ENCODE results near the gene SENP6.

SENP6 gene

DNA sequence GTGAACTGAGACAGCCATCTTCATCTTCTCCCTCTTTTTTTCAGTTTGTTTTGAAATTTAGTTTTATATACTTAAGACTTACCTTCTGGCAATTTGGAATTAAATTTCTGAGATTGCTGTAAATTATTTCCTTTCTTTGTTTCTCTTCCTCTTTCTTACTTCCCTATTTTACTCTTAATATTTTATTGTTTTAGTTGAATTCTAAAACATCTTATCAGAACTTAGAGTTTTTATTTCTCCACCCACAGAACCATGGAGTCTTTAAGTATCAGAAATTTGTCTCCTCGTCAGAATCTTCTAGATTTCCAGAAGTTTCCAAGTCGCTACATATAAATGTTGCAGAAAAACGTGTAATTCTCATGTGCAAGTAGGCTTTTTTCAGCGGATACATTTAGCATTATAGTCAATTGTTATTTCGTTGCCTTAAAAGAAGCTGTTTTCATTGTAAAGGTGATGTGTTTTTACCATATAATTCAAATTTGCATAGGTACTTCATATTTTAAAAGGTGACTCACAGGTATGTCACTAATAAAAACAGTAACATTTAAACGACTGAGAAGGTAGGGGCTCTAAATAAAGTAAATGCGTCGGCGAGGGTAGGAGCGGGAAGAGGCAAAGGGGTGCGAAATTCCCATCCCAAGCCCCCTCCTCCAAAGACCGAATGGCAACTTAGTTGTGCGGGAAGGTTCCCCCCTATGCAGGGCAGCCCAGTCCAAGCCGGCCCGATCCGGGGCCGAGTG lies 146.5 kb downstream of the SENP6 start:
- no peak for DNase-seq (ENCODE audit: low spot score)

DNA sequence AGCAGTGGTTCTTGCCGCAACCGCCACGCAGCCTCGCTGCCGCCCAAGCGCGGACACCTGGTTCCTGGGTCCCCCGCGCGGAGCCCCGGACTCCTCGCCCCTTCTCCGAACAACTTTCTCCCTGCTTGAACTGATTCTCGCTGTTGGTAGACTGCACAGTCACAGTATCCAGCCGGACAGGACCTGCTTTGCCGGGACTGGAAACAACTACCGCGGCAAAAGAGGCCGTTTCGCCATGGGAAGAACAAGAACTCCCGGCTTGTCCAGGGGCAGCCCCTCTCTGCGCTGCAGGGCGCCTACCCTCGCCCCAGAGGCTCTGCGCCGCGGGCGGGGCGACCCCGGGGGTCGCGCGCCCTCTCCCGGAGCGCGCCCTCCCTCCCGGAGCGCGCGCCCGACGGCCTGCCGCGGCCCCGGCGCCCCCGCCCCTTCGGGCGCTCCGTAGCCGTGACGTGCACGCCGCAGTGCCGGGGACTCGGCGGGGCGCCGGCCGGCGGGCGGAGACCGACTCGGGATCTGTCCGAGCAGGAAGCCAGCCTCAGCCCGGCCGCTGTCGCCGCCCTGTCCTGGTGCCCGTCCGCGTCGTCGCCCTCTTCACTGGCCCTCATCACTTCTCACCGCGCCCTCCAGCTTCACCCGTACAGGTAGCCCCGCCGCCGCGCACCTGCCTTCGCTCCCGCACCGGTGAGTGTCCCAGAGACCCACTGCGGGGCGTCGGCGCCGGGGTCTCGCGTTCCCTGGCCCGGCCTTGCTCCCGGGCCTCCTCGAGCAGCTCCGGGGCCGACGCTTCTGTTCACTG lies 147.3 kb downstream of the SENP6 start, which contains the start of gene MYO6:
Gene MYO6, plus strand, starts transcription at position 497 of the 796 bp plus-strand sequence. CDS start 68,309 bp downstream, outside the sequence.
- peak; percentile 25 for DNase-seq (ENCODE audit: low spot score)

DNA sequence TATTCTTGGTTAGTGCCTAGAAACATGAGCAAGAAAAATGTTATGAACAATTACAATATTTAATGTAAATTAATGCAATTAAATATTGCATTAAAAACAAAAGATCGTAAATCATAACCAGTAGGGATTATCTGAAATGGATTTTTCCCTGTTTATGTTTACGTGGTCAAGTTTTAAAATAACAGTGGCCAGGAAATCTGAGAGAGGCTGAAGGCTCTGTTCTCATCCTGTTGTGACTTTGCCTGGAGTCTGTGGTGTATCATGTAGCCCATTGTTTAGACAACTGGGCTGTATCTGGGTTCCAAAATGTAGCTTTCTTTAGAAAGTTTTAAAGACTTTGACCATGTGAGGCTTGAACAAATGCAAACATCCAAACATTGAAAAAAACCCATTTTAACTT lies 149.8 kb downstream of the SENP6 start:
- no peak for DNase-seq (ENCODE audit: low spot score)

DNA sequence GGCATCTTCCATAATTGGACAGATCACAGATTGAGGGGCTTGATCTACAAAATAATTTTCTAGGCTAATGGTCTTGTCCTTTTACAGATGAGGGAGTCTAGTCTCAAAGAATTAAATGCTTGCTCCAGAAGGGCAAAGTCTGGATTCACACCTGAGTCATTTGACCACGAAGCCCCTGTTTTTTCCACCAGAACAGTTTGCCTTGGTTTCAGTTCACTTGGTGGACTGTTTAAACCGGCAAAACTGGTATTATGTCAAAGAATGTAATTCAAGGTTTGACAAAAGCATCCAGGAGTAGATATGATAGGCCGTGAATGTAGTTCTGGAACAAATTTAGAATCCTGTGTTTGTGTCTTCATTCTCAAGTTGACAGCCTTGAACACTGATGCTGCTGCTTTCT lies 150.7 kb downstream of the SENP6 start:
- DNase-seq (ENCODE audit: low spot score): no peak

DNA sequence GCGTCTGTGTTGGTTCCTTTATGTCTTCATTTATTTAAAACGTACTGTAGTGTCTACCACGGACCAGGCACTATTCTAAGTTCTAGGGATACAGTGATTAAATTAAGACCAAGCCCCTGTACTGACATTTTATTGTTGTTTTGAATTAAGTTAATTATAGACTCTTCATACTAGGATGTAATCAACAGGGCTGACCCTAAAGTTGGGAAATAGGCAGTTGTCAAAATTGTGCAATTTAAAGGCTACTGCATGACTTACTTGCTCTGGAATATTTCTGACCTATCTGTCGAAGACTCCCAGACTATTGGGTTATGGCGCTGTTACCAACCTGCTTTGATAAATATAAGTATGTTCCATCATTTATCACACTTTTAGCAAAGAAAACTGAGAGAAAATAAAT lies 154.0 kb downstream of the SENP6 start:
- DNase-seq (ENCODE audit: low spot score): no peak

DNA sequence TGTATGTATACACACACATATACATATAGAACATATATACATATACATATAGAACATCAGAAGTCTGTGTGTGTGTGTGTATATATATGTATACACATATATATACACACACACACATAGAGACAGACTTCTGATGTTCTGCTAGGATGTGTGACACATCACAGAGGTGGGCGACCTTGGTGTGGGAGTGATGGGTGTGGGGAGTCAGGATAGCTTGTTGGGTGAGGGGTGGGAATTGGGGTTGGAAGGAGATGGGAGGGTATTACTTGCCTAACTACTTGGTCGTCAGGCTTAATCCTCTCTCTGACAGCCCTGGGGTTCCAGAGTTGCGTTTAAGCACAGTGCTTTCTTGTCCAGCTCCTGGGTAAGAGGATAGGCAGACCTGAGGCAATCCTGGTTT lies 155.6 kb downstream of the SENP6 start:
- no peak for DNase-seq (ENCODE audit: low spot score)

DNA sequence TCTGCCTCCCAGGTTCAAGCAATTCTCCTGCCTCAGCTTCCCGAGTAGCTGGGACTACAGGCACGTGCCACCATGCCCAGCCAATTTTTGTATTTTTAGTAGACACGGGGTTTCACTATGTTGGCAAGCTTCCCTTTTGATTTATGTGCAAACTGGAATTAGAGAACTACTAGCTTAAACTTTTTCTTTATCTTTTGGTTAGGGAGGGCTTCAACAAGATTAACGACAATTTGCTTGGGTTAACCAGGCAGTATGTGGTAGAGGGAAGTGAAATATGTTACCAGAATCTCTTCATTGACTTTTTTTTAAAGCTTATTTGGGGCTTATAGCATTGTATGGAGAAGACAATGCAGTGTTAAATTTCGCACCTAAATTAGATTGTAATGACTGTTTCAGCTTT lies 156.4 kb downstream of the SENP6 start:
- no peak for DNase-seq (ENCODE audit: low spot score)

DNA sequence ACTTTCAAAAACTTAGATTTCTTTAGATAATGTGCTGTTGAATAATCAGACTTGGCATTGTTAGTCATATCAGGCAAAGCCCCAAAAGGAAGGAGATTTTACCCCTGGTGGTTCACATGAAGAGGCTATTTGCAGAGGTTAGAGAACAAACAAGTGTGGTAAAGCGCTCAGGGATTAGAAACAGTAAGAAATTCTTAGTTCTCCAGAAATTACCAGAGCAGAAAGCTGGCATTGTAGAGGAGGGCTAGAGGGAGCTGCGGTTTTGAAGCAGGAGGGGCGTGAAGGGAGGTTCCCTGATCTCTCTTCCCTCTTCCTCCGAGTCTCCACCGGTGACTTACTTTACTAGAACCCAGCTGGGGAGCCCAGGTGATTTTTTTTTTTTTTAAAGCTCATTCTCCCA lies 157.5 kb downstream of the SENP6 start:
- DNase-seq (ENCODE audit: low spot score): no peak

DNA sequence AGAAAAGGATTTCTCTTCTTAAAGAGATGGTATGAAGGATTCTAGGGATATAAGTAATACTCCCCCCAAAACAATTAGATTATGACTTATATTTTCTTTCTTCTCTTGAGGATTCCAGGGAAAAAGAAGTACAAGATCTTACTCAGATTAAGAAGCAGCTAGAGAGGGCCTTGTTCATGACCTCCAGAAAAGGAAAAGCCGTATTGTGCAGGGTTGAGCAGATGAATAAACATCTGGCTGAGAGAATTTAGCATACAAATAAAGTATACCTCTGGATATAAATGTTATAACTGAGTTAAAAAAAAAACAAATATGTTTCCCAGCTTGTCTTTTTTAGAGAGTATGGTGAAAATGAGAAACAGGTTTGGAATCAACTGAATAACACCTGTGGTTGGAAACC lies 158.6 kb downstream of the SENP6 start:
- no peak for DNase-seq (ENCODE audit: low spot score)

DNA sequence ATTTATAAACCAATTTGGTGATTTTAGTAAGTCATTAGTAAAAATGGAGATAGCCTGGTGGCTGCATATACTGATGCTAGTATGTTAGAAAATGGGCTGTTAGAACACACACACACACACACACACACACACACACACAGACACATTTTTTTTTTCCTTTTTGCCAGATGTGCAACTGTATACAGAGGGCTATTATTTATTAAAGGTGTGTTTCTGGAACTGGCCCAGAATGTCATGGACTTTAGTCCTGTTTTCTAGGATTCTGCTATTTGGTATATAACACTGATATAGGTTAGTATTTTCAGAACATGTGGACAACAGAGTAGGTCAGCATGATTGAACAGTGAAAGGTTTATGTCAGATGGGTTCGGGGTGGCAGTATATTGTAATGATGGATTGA lies 159.8 kb downstream of the SENP6 start:
- DNase-seq (ENCODE audit: low spot score): no peak

DNA sequence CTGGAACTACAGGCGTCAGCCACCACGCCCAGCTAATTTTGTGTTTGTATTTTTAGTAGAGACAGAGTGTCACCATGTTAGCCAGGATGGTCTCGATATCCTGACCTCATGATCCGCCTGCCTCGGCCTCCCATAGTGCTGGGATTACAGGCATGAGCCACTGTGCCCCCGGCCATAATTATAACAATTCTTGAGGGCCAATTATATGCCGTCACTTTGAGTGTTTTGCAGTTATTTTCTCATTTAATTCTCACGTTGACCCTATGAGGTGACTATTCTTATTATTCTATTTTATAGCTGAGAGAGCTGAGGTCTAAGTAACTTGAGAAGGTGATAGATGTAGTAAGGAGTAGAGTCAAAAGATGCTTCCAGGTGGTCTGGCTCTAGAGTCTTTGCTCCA lies 160.4 kb downstream of the SENP6 start:
- no peak for DNase-seq (ENCODE audit: low spot score)

DNA sequence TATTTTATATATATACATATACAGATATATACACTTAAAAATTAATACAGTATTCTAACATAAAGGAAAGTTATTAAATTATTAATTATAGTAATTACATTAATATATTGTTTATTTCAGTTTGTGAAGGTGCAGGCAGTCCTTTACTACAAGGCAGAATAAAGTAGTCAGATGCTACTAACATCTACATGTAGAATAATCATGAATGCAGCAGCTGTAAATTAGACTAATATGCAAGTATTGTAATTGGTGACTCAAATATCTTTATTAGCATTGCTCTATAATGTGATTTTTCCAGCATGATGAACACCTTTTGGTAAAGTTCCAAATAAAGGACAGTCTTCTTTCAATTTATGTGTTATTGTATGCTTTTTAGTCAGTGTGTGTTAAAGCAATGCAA lies 164.7 kb downstream of the SENP6 start:
- no peak for DNase-seq (ENCODE audit: low spot score)

Measured in CD4-positive, alpha-beta T cell treated with Interleukin-15 for 4 hours (primary cell).